Activated naive CD4-positive, alpha-beta T cell treated with anti-CD3 and anti-CD28 coated beads, Interleukin-2, amount 50 U/mL, for 24 hours (primary cell): Measurements from ENCODE around the gene SLFN14.
A peak's percentile ranks its signal among the peaks of the same experiment; 100 is the strongest.
"Not testable (repeated sequence)": the region's sequence is repeated elsewhere in the genome, so short reads cannot be mapped to it uniquely, and the experiment has no call there.

ENCODE experiments used
- H3K27ac Mint-ChIP-seq: one replicate; pipeline ENCODE4 v1.8.0; 2021; ENCODE audit warnings: mild to moderate bottlenecking, mixed read lengths
- H3K27me3 Mint-ChIP-seq: one replicate; pipeline ENCODE4 v1.8.0; 2021; ENCODE audit warnings: mixed read lengths
- H3K36me3 Mint-ChIP-seq: one replicate; pipeline ENCODE4 v1.8.0; 2021; ENCODE audit warnings: mixed read lengths
- H3K4me1 Mint-ChIP-seq: one replicate; pipeline ENCODE4 v1.8.0; 2021; ENCODE audit warnings: mixed read lengths
- H3K4me3 Mint-ChIP-seq: one replicate; pipeline ENCODE4 v1.8.0; 2021; ENCODE audit warnings: mild to moderate bottlenecking, mixed read lengths
- H3K9me3 Mint-ChIP-seq: one replicate; pipeline ENCODE4 v1.8.0; 2021; ENCODE audit warnings: mixed read lengths

SLFN14 gene

GRCh38 chr17:35577830-35578196 lies 17.2 kb upstream of the SLFN14 start:
- H3K27me3 Mint-ChIP-seq, result no peaks in the 10 kb centered on the region
- peaks cover 8% of the 10 kb centered on the region for H3K36me3 Mint-ChIP-seq
- peak overlapping the region; percentile 100 for H3K27ac Mint-ChIP-seq
- H3K4me3 Mint-ChIP-seq, result peak overlapping the region; percentile 100
- peaks cover 30% of the 10 kb centered on the region for H3K4me1 Mint-ChIP-seq
- H3K9me3 Mint-ChIP-seq, result no peaks in the 10 kb centered on the region

DNA sequence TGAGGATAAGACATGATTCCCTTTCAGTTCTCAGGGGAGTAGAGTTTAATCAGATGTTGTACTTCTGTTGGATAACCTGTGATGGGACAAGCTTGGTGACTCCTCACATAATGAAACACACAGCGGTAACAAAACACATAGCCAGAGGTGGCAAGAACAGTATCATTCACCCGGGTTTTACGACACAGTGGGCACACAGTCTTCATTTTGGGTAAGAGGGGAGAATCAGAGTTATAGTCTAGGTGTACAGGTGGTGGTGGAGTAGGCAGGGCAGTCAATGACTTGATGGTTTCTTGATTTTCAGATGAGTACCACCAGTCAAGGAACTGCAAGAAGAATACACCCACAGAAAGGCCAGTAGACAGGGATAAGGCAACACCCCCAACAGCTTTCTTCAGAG lies 15.1 kb upstream of the SLFN14 start:
- Mint-ChIP-seq H3K27ac (peak overlapping the region; percentile 67), H3K27me3 (no peaks in the 10 kb centered on the region), H3K9me3 (no peaks in the 10 kb centered on the region), H3K36me3 (peaks cover 8% of the 10 kb centered on the region), H3K4me3 (no peak overlapping the region), H3K4me1 (peaks cover 34% of the 10 kb centered on the region)

- peak overlapping the region; percentile 89 for H3K4me3 Mint-ChIP-seq
- peaks cover 3% of the 10 kb centered on the region for H3K36me3 Mint-ChIP-seq
- H3K27ac Mint-ChIP-seq, result no peak overlapping the region
- H3K9me3 Mint-ChIP-seq, result no peaks in the 10 kb centered on the region
- H3K27me3 Mint-ChIP-seq, result no peaks in the 10 kb centered on the region
- H3K4me1 Mint-ChIP-seq, result peaks cover 37% of the 10 kb centered on the region
Measured at GRCh38 chr17:35569405-35569804, 8.8 kb upstream of the SLFN14 start.

DNA sequence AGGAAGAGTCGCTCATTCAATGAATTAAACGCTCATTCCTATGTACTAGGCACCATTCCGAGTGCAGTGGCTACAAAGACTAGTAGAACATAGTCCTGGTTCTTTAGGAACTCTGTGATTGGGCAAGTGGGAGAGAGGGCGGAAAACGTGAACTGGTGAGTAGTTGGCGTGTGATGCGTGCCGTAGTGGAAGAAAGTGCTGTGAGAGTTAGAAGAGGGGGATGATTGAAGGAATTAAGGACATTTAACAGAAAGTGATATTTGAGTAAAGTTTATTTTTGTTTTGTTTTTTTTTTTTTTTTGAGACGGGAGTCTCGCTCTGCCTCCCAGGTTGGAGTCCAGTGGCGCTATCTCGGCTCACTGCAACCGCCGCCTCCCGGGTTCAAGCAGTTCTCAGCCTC lies 7.9 kb upstream of the SLFN14 start:
- H3K9me3 Mint-ChIP-seq, result no peaks in the 10 kb centered on the region
- peaks cover 3% of the 10 kb centered on the region for H3K36me3 Mint-ChIP-seq
- H3K27ac Mint-ChIP-seq, result peak overlapping the region; percentile 43
- H3K4me1 Mint-ChIP-seq, result peaks cover 37% of the 10 kb centered on the region
- peaks cover 4% of the 10 kb centered on the region for H3K27me3 Mint-ChIP-seq
- H3K4me3 Mint-ChIP-seq, result peak overlapping the region; percentile 89

DNA sequence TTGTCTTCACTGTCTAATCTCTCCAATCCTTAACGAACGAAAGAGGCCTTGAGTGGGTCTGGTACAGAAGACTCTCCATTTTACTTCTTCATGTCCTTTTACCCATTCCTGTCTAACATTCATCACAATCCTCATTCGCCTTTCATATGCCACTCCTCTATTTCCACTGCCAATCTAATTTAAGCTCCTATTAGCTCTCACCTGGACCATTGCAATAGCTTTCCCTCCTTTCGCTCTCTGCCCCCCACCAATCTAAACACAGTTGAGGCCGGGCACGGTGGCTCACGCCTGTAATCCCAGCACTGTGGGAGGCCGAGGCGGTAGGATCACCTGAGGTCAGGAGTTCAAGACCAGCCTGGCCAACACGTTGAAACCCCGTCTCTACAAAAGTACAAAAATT lies 6.3 kb upstream of the SLFN14 start:
- H3K9me3 Mint-ChIP-seq, result no peaks in the 10 kb centered on the region
- H3K27ac Mint-ChIP-seq, result peak overlapping the region; percentile 84
- H3K36me3 Mint-ChIP-seq, result peaks cover 3% of the 10 kb centered on the region
- peak overlapping the region; percentile 89 for H3K4me3 Mint-ChIP-seq
- peaks cover 4% of the 10 kb centered on the region for H3K27me3 Mint-ChIP-seq
- peaks cover 37% of the 10 kb centered on the region for H3K4me1 Mint-ChIP-seq

DNA sequence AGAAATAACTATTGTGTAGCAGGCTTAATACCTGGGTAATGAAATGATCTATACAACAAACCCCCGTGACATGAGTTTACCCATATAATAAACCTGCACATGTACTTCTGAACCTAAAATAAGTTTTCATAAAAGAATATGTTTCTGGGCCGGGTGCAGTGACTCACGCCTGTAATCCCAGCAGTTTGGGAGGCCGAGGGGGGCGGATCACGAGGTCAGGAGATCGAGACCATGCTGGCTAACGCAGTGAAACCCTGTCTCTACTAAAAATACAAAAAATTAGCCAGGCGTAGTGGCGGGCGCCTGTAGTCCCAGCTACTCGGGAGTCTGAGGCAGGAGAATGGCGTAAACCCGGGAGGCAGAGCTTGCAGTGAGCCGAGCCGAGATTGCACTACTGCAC lies 2.6 kb upstream of the SLFN14 start:
- H3K4me3 Mint-ChIP-seq, H3K27me3 Mint-ChIP-seq, H3K27ac Mint-ChIP-seq, H3K36me3 Mint-ChIP-seq, H3K9me3 Mint-ChIP-seq: not testable (repeated sequence)
- peaks cover 11% of the 10 kb centered on the region for H3K4me1 Mint-ChIP-seq

DNA sequence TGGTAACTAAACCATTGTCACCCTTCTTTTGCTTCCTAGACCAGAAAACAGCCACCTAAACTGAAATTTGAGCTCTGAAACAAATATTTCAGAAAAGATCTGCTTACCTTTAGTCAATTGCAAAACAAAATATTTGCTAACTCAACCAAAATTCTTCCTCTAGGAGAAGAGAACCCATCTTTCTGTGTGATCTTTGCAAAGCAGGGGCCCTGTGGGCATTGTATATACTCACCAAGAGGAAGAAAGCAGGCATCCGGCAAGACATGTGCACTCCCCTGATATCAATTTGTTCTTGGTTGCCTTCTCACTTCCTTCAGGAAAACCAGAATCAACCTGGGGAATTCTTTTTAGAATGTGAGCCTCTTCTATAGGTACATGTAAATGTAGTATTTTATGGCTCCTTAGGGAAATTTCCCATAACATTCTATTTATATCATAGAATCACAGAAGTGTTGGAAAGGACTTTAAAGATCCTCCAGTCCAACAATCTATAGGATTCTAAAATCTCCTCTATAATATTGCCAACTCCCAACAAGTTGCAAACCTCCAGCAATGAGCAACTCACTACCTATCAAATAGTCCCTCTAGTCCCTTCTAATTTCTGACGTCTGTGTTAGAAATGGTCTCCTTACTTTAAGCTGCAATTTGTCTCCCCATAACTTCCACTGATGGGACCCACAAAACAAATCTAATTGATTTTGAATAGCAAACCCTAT lies 966 bp downstream of the SLFN14 start:
- H3K4me1 Mint-ChIP-seq, result no peaks in the 10 kb centered on the region
- no peaks in the 10 kb centered on the region for H3K36me3 Mint-ChIP-seq
- H3K27me3 Mint-ChIP-seq, result peaks cover 4% of the 10 kb centered on the region
- no peak overlapping the region for H3K27ac Mint-ChIP-seq
- H3K9me3 Mint-ChIP-seq, result no peaks in the 10 kb centered on the region
- H3K4me3 Mint-ChIP-seq, result no peak overlapping the region

DNA sequence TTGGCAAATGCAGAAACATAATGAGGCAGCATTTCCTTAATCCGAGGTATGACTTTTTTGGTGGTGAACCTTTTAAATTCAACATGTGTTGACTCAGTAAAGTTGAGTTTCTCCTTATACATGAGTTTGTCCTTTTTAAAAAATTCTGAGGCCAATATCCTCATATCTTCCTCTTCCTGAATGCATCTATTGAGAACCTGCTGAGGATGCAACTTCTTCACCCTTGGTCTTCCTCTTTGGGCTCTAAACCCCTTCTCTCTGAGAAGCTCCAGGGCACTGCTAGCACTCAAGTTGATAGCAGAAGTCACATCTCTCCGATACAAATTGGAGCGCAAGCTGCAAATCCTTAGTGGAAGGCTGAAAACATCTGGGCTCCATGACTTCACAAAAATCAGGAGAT lies 3.3 kb downstream of the SLFN14 start:
- Mint-ChIP-seq H3K4me1 (no peaks in the 10 kb centered on the region), H3K27me3 (no peaks in the 10 kb centered on the region), H3K27ac (no peak overlapping the region), H3K9me3 (no peaks in the 10 kb centered on the region), H3K4me3 (no peak overlapping the region), H3K36me3 (no peaks in the 10 kb centered on the region)

GRCh38 chr17:35555691-35556090 lies 4.9 kb downstream of the SLFN14 start:
- H3K4me3 Mint-ChIP-seq, result no peak overlapping the region
- no peak overlapping the region for H3K27ac Mint-ChIP-seq
- no peaks in the 10 kb centered on the region for H3K27me3 Mint-ChIP-seq
- no peaks in the 10 kb centered on the region for H3K9me3 Mint-ChIP-seq
- H3K4me1 Mint-ChIP-seq, result no peaks in the 10 kb centered on the region
- H3K36me3 Mint-ChIP-seq, result no peaks in the 10 kb centered on the region

GRCh38 chr17:35554668-35555067 lies 6.0 kb downstream of the SLFN14 start:
- no peaks in the 10 kb centered on the region for H3K27me3 Mint-ChIP-seq

GRCh38 chr17:35553310-35553709 lies 7.3 kb downstream of the SLFN14 start:
- Mint-ChIP-seq H3K4me3 (no peak overlapping the region), H3K27me3 (no peaks in the 10 kb centered on the region)

More at GRCh38 chr17:35554668-35555067, 6.0 kb downstream of the SLFN14 start:
- Mint-ChIP-seq H3K4me3 (no peak overlapping the region), H3K36me3 (no peaks in the 10 kb centered on the region), H3K27ac (no peak overlapping the region), H3K4me1 (no peaks in the 10 kb centered on the region), H3K9me3 (no peaks in the 10 kb centered on the region)

GRCh38 chr17:35548978-35549377 lies 11.6 kb downstream of the SLFN14 start:
- H3K9me3 Mint-ChIP-seq, result no peaks in the 10 kb centered on the region
- no peak overlapping the region for H3K27ac Mint-ChIP-seq
- peaks cover 11% of the 10 kb centered on the region for H3K4me1 Mint-ChIP-seq

More at GRCh38 chr17:35553310-35553709, 7.3 kb downstream of the SLFN14 start:
- H3K4me1 Mint-ChIP-seq, result peaks cover 3% of the 10 kb centered on the region
- H3K9me3 Mint-ChIP-seq, result no peaks in the 10 kb centered on the region
- no peaks in the 10 kb centered on the region for H3K36me3 Mint-ChIP-seq
- H3K27ac Mint-ChIP-seq, result no peak overlapping the region

GRCh38 chr17:35548208-35548810 lies 12.3 kb downstream of the SLFN14 start:
- Mint-ChIP-seq H3K4me1 (peaks cover 17% of the 10 kb centered on the region), H3K36me3 (peaks cover 5% of the 10 kb centered on the region), H3K27me3 (no peaks in the 10 kb centered on the region), H3K9me3 (no peaks in the 10 kb centered on the region), H3K4me3 (no peak overlapping the region), H3K27ac (no peak overlapping the region)

More at GRCh38 chr17:35548978-35549377, 11.6 kb downstream of the SLFN14 start:
- H3K4me3 Mint-ChIP-seq, result no peak overlapping the region
- peaks cover 5% of the 10 kb centered on the region for H3K36me3 Mint-ChIP-seq
- no peaks in the 10 kb centered on the region for H3K27me3 Mint-ChIP-seq

- no peaks in the 10 kb centered on the region for H3K9me3 Mint-ChIP-seq
- H3K27ac Mint-ChIP-seq, result peak overlapping the region; percentile 52
- H3K4me3 Mint-ChIP-seq, result no peak overlapping the region
- peaks cover 24% of the 10 kb centered on the region for H3K4me1 Mint-ChIP-seq
- peaks cover 5% of the 10 kb centered on the region for H3K36me3 Mint-ChIP-seq
- no peaks in the 10 kb centered on the region for H3K27me3 Mint-ChIP-seq
Measured at GRCh38 chr17:35546487-35546886, 14.1 kb downstream of the SLFN14 start.

GRCh38 chr17:35545150-35545549 lies 15.5 kb downstream of the SLFN14 start:
- Mint-ChIP-seq H3K4me3 (no peak overlapping the region), H3K27me3 (no peaks in the 10 kb centered on the region), H3K9me3 (no peaks in the 10 kb centered on the region), H3K4me1 (peaks cover 37% of the 10 kb centered on the region), H3K36me3 (peaks cover 5% of the 10 kb centered on the region), H3K27ac (no peak overlapping the region)

DNA sequence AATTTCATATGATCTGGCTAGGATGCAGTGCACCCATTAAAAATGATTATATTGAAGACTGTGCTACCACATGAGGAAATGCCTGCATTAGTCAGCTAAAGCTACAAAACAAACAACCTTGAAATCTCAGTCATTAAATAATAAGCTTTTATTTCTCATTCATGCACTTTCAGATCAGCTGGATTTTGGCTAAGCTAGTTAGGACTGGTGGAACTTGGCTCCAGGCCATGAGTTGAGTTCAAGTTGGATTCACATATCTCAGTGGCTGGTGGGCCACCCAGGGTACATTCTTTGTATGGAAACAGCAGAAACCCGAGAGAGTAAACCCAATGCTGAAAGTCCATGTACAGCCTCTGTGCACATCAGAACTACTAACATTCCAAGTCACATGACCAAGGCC lies 16.8 kb downstream of the SLFN14 start:
- Mint-ChIP-seq H3K36me3 (peaks cover 5% of the 10 kb centered on the region), H3K27ac (no peak overlapping the region), H3K4me3 (no peak overlapping the region), H3K9me3 (no peaks in the 10 kb centered on the region), H3K4me1 (peaks cover 46% of the 10 kb centered on the region), H3K27me3 (no peaks in the 10 kb centered on the region)
